Trophoblast cell (in vitro differentiated cells and primary cell): Measurements from ENCODE around the gene EIF2B4.

Source experiments
- DNase-seq, 2 donors: peaks; one replicate each; pipeline ENCODE4 v3.0.0-alpha.2; 2016
- H2AFZ ChIP-seq: 2 replicates; pipeline ENCODE4 v1.6.1; 2013; ENCODE audit warnings: low read length, moderate library complexity, mild to moderate bottlenecking; ENCODE audit not compliant: insufficient read depth, poor library complexity
- H2AK5ac ChIP-seq: 2 replicates; pipeline ENCODE4 v1.6.1; 2013; ENCODE audit warnings: mild to moderate bottlenecking, low read length
- H2BK120ac ChIP-seq: 2 replicates; pipeline ENCODE4 v1.6.1; 2013; ENCODE audit warnings: low read length, mild to moderate bottlenecking, moderate library complexity; ENCODE audit not compliant: insufficient read depth, poor library complexity
- H2BK12ac ChIP-seq: 2 replicates; pipeline ENCODE4 v1.6.1; 2013; ENCODE audit warnings: mild to moderate bottlenecking, low read length, moderate library complexity
- H2BK5ac ChIP-seq: 2 replicates; pipeline ENCODE4 v1.6.1; 2013; ENCODE audit warnings: low read length, low read depth, moderate library complexity, mild to moderate bottlenecking; ENCODE audit not compliant: poor library complexity
- H3K14ac ChIP-seq: 2 replicates; pipeline ENCODE4 v1.6.1; 2013; ENCODE audit warnings: mild to moderate bottlenecking, low read length
- H3K18ac ChIP-seq: 2 replicates; pipeline ENCODE4 v1.6.1; 2013; ENCODE audit warnings: mild to moderate bottlenecking, low read length
- H3K23ac ChIP-seq: 2 replicates; pipeline ENCODE4 v1.6.1; 2013; ENCODE audit warnings: low read length
- H3K27ac ChIP-seq: 2 replicates; pipeline ENCODE4 v1.5.1; 2013; ENCODE audit warnings: low read depth, mild to moderate bottlenecking, inconsistent platforms, low read length, moderate library complexity
- H3K27me3 ChIP-seq: 2 replicates; pipeline ENCODE4 v1.6.1; 2013; ENCODE audit warnings: inconsistent platforms, mild to moderate bottlenecking, low read length, moderate library complexity; ENCODE audit not compliant: insufficient read depth
- H3K36me3 ChIP-seq, 2 experiments: 1 replicate in 1 of 2; 2 replicates in 1 of 2; pipeline ENCODE4 v1.6.1; 2013; ENCODE audit warnings: low read length in 2 of 2, mild to moderate bottlenecking in 2 of 2, moderate library complexity in 1 of 2; ENCODE audit not compliant: insufficient read depth in 2 of 2, control insufficient read depth in 1 of 2
- H3K4ac ChIP-seq: 2 replicates; pipeline ENCODE4 v1.6.1; 2013; ENCODE audit warnings: low read depth, mild to moderate bottlenecking, low read length, moderate library complexity
- H3K4me1 ChIP-seq, 2 experiments: 1 replicate in 1 of 2; 2 replicates in 1 of 2; pipeline ENCODE4 v1.6.1; 2013; ENCODE audit warnings: low read length in 2 of 2, mild to moderate bottlenecking in 2 of 2, moderate library complexity in 1 of 2; ENCODE audit not compliant: insufficient read depth in 2 of 2, control insufficient read depth in 1 of 2
- H3K4me2 ChIP-seq: 2 replicates; pipeline ENCODE4 v1.6.1; 2013; ENCODE audit warnings: inconsistent platforms, mild to moderate bottlenecking, low read length, moderate library complexity
- H3K4me3 ChIP-seq: 2 replicates; pipeline ENCODE4 v1.5.1; 2013; ENCODE audit warnings: mild to moderate bottlenecking, low read depth, low read length, inconsistent platforms
- H3K79me1 ChIP-seq: one replicate; pipeline ENCODE4 v1.6.1; 2013; ENCODE audit warnings: low read length
- H3K79me2 ChIP-seq: 2 replicates; pipeline ENCODE4 v1.6.1; 2013; ENCODE audit warnings: low read length, mild to moderate bottlenecking; ENCODE audit not compliant: control insufficient read depth, insufficient read depth, poor library complexity
- H3K9ac ChIP-seq: 2 replicates; pipeline ENCODE4 v1.6.1; 2013; ENCODE audit warnings: mild to moderate bottlenecking, low read length
- H3K9me3 ChIP-seq: 2 replicates; pipeline ENCODE4 v1.6.1; 2013; ENCODE audit warnings: low read depth, mild to moderate bottlenecking, control low read depth, inconsistent platforms, low read length; ENCODE audit not compliant: insufficient read depth
- H4K12ac ChIP-seq: 2 replicates; pipeline ENCODE4 v1.6.1; 2013; ENCODE audit warnings: low read depth, mild to moderate bottlenecking, low read length, moderate library complexity
- H4K8ac ChIP-seq: 2 replicates; pipeline ENCODE4 v1.6.1; 2013; ENCODE audit warnings: low read depth, mild to moderate bottlenecking, low read length, moderate library complexity
- H4K91ac ChIP-seq: one replicate; pipeline ENCODE4 v1.6.1; 2013; ENCODE audit warnings: low read depth, mild to moderate bottlenecking, low read length, moderate library complexity
- WGBS: extraction: QIAGEN DNeasy Blood & Tissue Kit; methylation state at CpG from one replicate; pipeline ENCODE4 v1.1.7; 2013; ENCODE audit warnings: missing lambda C conversion rate; ENCODE audit not compliant: insufficient read length, insufficient coverage; ENCODE audit errors: extremely low coverage; 5-methylcytosine and 5-hydroxymethylcytosine counted together

Gene EIF2B4

DNA sequence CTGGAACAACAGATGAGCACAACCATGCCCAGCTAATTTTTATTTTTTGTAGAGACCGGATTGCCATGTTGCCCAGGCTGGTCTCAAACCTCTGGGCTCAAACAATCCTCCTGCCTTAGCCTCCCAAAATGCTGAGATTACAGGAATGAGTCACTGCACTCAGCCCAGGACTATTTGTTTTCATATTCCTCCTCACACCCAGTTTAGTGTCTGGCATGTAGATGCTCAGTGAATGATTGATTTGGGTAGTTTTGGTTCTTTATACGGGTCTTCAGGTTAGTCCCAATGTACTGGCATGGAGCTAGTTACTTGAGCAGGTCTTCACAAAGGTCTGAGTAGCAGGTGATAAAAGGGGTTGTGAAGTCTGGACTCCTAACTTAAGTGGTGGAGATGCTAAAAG is 6.2 kb downstream of the EIF2B4 start:
- H3K79me1 ChIP-seq = no peaks in the 10 kb centered on the region
- H2AK5ac ChIP-seq = no peak overlapping the region
- peaks cover 33 to 44% of the 10 kb centered on the region in 2 experiments for H3K36me3 ChIP-seq
- H4K91ac ChIP-seq = no peak overlapping the region
- no peak overlapping the region for H3K4me2 ChIP-seq
- DNase-seq = no peak
- no peak overlapping the region for H2BK5ac ChIP-seq
- no CpG with 5 or more reads among the region's 2 CpGs for WGBS
- no peak overlapping the region for H4K12ac ChIP-seq
- H2BK120ac ChIP-seq = no peak overlapping the region
- H3K4me3 ChIP-seq = no peak overlapping the region
- H2AFZ ChIP-seq = no peak overlapping the region
- no peak overlapping the region for H3K4ac ChIP-seq
- H3K18ac ChIP-seq = no peak overlapping the region
- no peak overlapping the region for H2BK12ac ChIP-seq
- peaks cover 0 to 1% of the 10 kb centered on the region in 2 experiments for H3K4me1 ChIP-seq
- H3K79me2 ChIP-seq = no peaks in the 10 kb centered on the region
- H4K8ac ChIP-seq = no peak overlapping the region
- no peak overlapping the region for H3K23ac ChIP-seq
- H3K9me3 ChIP-seq = no peaks in the 10 kb centered on the region
- H3K27me3 ChIP-seq = no peaks in the 10 kb centered on the region
- H3K14ac ChIP-seq = no peak overlapping the region
- H3K27ac ChIP-seq = no peak overlapping the region
- H3K9ac ChIP-seq = no peak overlapping the region

GRCh38 chr2:27362678-27363420 is 7.3 kb downstream of the EIF2B4 start:
- Histone ChIP-seq H2AFZ (no peak overlapping the region), H3K23ac (no peak overlapping the region), H3K9ac (no peak overlapping the region), H3K4me2 (no peak overlapping the region), H3K9me3 (no peaks in the 10 kb centered on the region), H3K79me1 (no peaks in the 10 kb centered on the region), H3K18ac (no peak overlapping the region), H2AK5ac (no peak overlapping the region), H3K36me3 (peaks cover 31 to 37% of the 10 kb centered on the region in 2 experiments), H3K79me2 (no peaks in the 10 kb centered on the region), H3K4me3 (no peak overlapping the region), H3K27me3 (no peaks in the 10 kb centered on the region), H2BK5ac (no peak overlapping the region), H2BK12ac (no peak overlapping the region), H2BK120ac (no peak overlapping the region), H3K27ac (no peak overlapping the region), H3K14ac (no peak overlapping the region), H3K4me1 (no peaks in the 10 kb centered on the region), H3K4ac (no peak overlapping the region), H4K12ac (no peak overlapping the region), H4K8ac (no peak overlapping the region), H4K91ac (no peak overlapping the region)
- DNase-seq = no peak
- WGBS = no CpG with 5 or more reads among the region's 4 CpGs

DNA sequence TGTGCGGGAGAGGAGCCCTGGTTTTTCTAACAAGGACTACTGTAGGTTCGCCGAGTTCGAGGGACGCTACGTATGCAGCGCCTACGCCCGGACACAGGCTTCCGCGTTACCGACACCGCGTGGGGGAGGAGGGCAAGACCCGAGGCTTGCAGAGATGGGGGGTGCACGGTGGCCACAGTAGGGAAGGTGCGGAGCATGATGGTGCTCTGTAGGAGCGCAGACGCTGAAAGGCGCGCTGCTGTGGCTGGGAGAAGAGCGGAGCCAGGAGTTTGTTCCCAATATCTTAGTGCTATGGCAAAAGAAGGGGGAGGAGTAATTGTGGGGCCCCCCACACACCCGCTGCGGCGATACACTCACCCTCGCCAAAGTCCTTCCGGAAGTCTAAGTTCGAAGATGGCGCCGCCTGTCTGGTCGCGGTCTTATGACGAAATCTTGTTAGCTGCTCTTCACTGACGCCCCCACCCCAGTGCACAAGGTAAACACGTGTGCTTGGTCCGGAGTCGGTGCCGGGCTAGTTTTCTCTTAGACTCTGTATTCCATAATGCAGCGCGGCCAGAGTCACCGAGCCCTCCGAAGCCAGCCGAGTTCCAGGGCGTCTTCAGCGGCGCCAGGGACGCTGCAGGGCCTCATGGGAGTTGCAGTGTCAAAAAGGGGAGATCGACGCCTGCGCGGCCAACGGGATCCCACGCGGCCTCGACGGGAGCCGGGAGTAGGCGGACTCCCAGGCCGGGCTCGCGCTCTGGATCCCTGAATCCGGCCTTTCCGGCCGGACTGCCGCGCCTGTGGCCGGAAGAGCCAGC is 13.6 kb downstream of the EIF2B4 start, which contains the start of gene GTF3C2:
GTF3C2 (minus strand) TSS at position 383 of the 800 bp plus-strand sequence. CDS start 13,210 bp downstream, outside the sequence.
- WGBS = no CpG with 5 or more reads among the region's 67 CpGs
- H3K27ac ChIP-seq = peak within 1 kb of the TSS; percentile 98
- H4K91ac ChIP-seq = peak within 1 kb of the TSS; percentile 98
- H3K14ac ChIP-seq = peak within 1 kb of the TSS; percentile 93
- no peaks in the 10 kb centered on the region for H3K27me3 ChIP-seq
- H3K23ac ChIP-seq = no peak within 1 kb of the TSS
- H4K8ac ChIP-seq = peak within 1 kb of the TSS; percentile 97
- H3K4ac ChIP-seq = peak within 1 kb of the TSS; percentile 92
- DNase-seq = peak; percentile 98
- peak within 1 kb of the TSS; percentile 71 for H2AFZ ChIP-seq
- peak within 1 kb of the TSS; percentile 90 for H2AK5ac ChIP-seq
- H3K79me2 ChIP-seq = peaks cover 15% of the 10 kb centered on the region
- peak within 1 kb of the TSS; percentile 96 for H4K12ac ChIP-seq
- H3K18ac ChIP-seq = peak within 1 kb of the TSS; percentile 95
- peak within 1 kb of the TSS; percentile 91 for H3K4me3 ChIP-seq
- H2BK12ac ChIP-seq = no peak within 1 kb of the TSS
- H3K4me2 ChIP-seq = peak within 1 kb of the TSS; percentile 82
- peak within 1 kb of the TSS; percentile 84 for H2BK120ac ChIP-seq
- peaks cover 0 to 1% of the 10 kb centered on the region in 2 experiments for H3K36me3 ChIP-seq
- peaks cover 3 to 4% of the 10 kb centered on the region in 2 experiments for H3K4me1 ChIP-seq
- peak within 1 kb of the TSS; percentile 93 for H2BK5ac ChIP-seq
- H3K9ac ChIP-seq = peak within 1 kb of the TSS; percentile 90
- no peaks in the 10 kb centered on the region for H3K9me3 ChIP-seq
- H3K79me1 ChIP-seq = peaks cover 13% of the 10 kb centered on the region

GRCh38 chr2:27356056-27356381 is 14.1 kb downstream of the EIF2B4 start:
- H3K79me1 ChIP-seq = peaks cover 13% of the 10 kb centered on the region
- H2AFZ ChIP-seq = peak overlapping the region; percentile 71
- peaks cover 3 to 4% of the 10 kb centered on the region in 2 experiments for H3K4me1 ChIP-seq
- WGBS = no CpG with 5 or more reads among the region's 12 CpGs
- DNase-seq = peak; percentile 35 to 51
- peak overlapping the region; percentile 96 for H4K12ac ChIP-seq
- H3K27ac ChIP-seq = peak overlapping the region; percentile 98
- peak overlapping the region; percentile 95 for H4K8ac ChIP-seq
- H2BK12ac ChIP-seq = no peak overlapping the region
- peaks cover 0 to 1% of the 10 kb centered on the region in 2 experiments for H3K36me3 ChIP-seq
- H3K18ac ChIP-seq = peak overlapping the region; percentile 68
- no peaks in the 10 kb centered on the region for H3K9me3 ChIP-seq
- H3K27me3 ChIP-seq = no peaks in the 10 kb centered on the region
- peak overlapping the region; percentile 83 for H3K14ac ChIP-seq
- peak overlapping the region; percentile 91 for H3K4me3 ChIP-seq
- peak overlapping the region; percentile 82 for H3K4me2 ChIP-seq
- H2AK5ac ChIP-seq = peak overlapping the region; percentile 90
- H3K4ac ChIP-seq = peak overlapping the region; percentile 77
- H3K79me2 ChIP-seq = peaks cover 15% of the 10 kb centered on the region
- peak overlapping the region; percentile 90 for H2BK5ac ChIP-seq
- peak overlapping the region; percentile 90 for H3K9ac ChIP-seq
- H2BK120ac ChIP-seq = peak overlapping the region; percentile 76
- peak overlapping the region; percentile 98 for H4K91ac ChIP-seq
- no peak overlapping the region for H3K23ac ChIP-seq
